ENCODE results near the gene CDC14A. TPM values are rescaled to one million over a fixed set of nuclear protein-coding genes. Genes with fewer than 3 reads are reported as not detected.
"Not testable (repeated sequence)": the region's sequence is repeated elsewhere in the genome, so short reads cannot be mapped to it uniquely, and the experiment has no call there.

Gene CDC14A
- polyA plus RNA-seq, 1 donor from 2014 or later, result 2.7 TPM

- H3K27me3 ChIP-seq (ENCODE audit: insufficient read depth, low read depth, low read length); H3K36me3 ChIP-seq (ENCODE audit: insufficient read depth, low read length); H3K4me2 ChIP-seq (ENCODE audit: low read length); H3K9ac ChIP-seq (ENCODE audit: low read length); H3K79me2 ChIP-seq (replicated peaks; ENCODE audit: insufficient read depth, low read length); H3K9me3 ChIP-seq (ENCODE audit: low read length); H2AFZ ChIP-seq (ENCODE audit: low read depth, low read length); H4K20me1 ChIP-seq (ENCODE audit: insufficient read depth); H3K4me3 ChIP-seq (ENCODE audit: low read length); H3K9me2 ChIP-seq (ENCODE audit: insufficient read depth, low read length); H3K27ac ChIP-seq (ENCODE audit: low read length); H3F3A ChIP-seq (ENCODE audit: insufficient read depth, low read length, poor library complexity, severe bottlenecking): not testable (repeated sequence)
Observed at GRCh38 chr1:100339735-100340134, 12.6 kb upstream of the CDC14A start.

DNA sequence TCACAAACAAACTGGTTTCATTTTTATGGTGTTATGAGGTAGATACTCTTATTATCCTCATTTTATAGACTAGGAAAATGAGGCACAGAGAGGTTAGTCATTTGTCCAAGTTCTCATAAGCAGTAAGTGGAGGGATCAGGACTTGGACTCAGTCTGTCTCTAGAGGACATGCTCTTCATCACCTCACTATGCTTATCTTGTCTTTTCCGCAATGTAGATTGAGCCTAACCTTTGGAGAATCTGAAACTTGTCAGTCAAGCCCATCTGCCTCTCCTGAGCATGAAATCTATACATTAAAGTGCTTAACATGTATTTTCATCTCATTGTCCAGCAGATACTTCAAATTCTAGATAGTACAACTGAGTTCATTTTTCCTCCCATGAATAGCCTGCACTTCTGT, 11.8 kb upstream of the CDC14A start:
- Histone ChIP-seq H3K9me2 (ENCODE audit: insufficient read depth, low read length) (no peaks in the 10 kb centered on the region), H3K79me2 (replicated peaks; ENCODE audit: insufficient read depth, low read length) (no peaks in the 10 kb centered on the region), H3F3A (ENCODE audit: insufficient read depth, low read length, poor library complexity, severe bottlenecking) (no peaks in the 10 kb centered on the region), H3K4me3 (ENCODE audit: low read length) (no peak overlapping the region), H3K36me3 (ENCODE audit: insufficient read depth, low read length) (no peaks in the 10 kb centered on the region), H3K27ac (ENCODE audit: low read length) (no peak overlapping the region), H2AFZ (ENCODE audit: low read depth, low read length) (no peak overlapping the region), H4K20me1 (ENCODE audit: insufficient read depth) (no peaks in the 10 kb centered on the region), H3K27me3 (ENCODE audit: insufficient read depth, low read depth, low read length) (no peaks in the 10 kb centered on the region), H3K9ac (ENCODE audit: low read length) (no peak overlapping the region), H3K4me2 (ENCODE audit: low read length) (no peak overlapping the region), H3K9me3 (ENCODE audit: low read length) (no peaks in the 10 kb centered on the region)
- TF ChIP-seq REST (IDR thresholded peaks at IDR 0.05; ENCODE audit: borderline replicate concordance) (no peak), POLR2AphosphoS5 (IDR thresholded peaks at IDR 0.05) (no peak), MXI1 (conservative IDR thresholded peaks at IDR 0.05; ENCODE audit: poor library complexity, severe bottlenecking) (no peak), SMC3 (conservative IDR thresholded peaks at IDR 0.05; ENCODE audit: poor library complexity) (no peak), RAD21 (conservative IDR thresholded peaks at IDR 0.05) (no peak), TAF1 (IDR thresholded peaks at IDR 0.05; ENCODE audit: low read depth) (no peak), EZH2 (IDR thresholded peaks at IDR 0.05; ENCODE audit: borderline replicate concordance, insufficient read depth, low read length, poor library complexity, severe bottlenecking) (no peak), EP300 (conservative IDR thresholded peaks at IDR 0.05; ENCODE audit: poor library complexity, severe bottlenecking) (no peak)
- TF ChIP-seq, protein P1, sequence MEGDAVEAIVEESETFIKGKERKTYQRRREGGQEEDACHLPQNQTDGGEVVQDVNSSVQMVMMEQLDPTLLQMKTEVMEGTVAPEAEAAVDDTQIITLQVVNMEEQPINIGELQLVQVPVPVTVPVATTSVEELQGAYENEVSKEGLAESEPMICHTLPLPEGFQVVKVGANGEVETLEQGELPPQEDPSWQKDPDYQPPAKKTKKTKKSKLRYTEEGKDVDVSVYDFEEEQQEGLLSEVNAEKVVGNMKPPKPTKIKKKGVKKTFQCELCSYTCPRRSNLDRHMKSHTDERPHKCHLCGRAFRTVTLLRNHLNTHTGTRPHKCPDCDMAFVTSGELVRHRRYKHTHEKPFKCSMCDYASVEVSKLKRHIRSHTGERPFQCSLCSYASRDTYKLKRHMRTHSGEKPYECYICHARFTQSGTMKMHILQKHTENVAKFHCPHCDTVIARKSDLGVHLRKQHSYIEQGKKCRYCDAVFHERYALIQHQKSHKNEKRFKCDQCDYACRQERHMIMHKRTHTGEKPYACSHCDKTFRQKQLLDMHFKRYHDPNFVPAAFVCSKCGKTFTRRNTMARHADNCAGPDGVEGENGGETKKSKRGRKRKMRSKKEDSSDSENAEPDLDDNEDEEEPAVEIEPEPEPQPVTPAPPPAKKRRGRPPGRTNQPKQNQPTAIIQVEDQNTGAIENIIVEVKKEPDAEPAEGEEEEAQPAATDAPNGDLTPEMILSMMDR (IDR thresholded peaks at IDR 0.05; ENCODE audit: poor library complexity, severe bottlenecking), result no peak

GRCh38 chr1:100342348-100342747, 10.0 kb upstream of the CDC14A start:
- Histone ChIP-seq H3K27ac (ENCODE audit: low read length) (no peak overlapping the region), H3K4me2 (ENCODE audit: low read length) (no peak overlapping the region), H3K9ac (ENCODE audit: low read length) (no peak overlapping the region), H3F3A (ENCODE audit: insufficient read depth, low read length, poor library complexity, severe bottlenecking) (no peaks in the 10 kb centered on the region), H4K20me1 (ENCODE audit: insufficient read depth) (no peaks in the 10 kb centered on the region), H3K79me2 (replicated peaks; ENCODE audit: insufficient read depth, low read length) (no peaks in the 10 kb centered on the region), H3K9me2 (ENCODE audit: insufficient read depth, low read length) (no peaks in the 10 kb centered on the region), H3K27me3 (ENCODE audit: insufficient read depth, low read depth, low read length) (no peaks in the 10 kb centered on the region), H3K4me3 (ENCODE audit: low read length) (no peak overlapping the region), H3K36me3 (ENCODE audit: insufficient read depth, low read length) (no peaks in the 10 kb centered on the region), H3K9me3 (ENCODE audit: low read length) (no peaks in the 10 kb centered on the region), H2AFZ (ENCODE audit: low read depth, low read length) (no peak overlapping the region)
- no peak for TF ChIP-seq EZH2 (IDR thresholded peaks at IDR 0.05; ENCODE audit: borderline replicate concordance, insufficient read depth, low read length, poor library complexity, severe bottlenecking)
- TF ChIP-seq TAF1 (IDR thresholded peaks at IDR 0.05; ENCODE audit: low read depth), result no peak
- no peak for TF ChIP-seq SMC3 (conservative IDR thresholded peaks at IDR 0.05; ENCODE audit: poor library complexity)
- TF ChIP-seq REST (IDR thresholded peaks at IDR 0.05; ENCODE audit: borderline replicate concordance), result no peak
- TF ChIP-seq MXI1 (conservative IDR thresholded peaks at IDR 0.05; ENCODE audit: poor library complexity, severe bottlenecking), result no peak
- no peak for TF ChIP-seq RAD21 (conservative IDR thresholded peaks at IDR 0.05)
- TF ChIP-seq POLR2AphosphoS5 (IDR thresholded peaks at IDR 0.05), result no peak
- no peak for TF ChIP-seq EP300 (conservative IDR thresholded peaks at IDR 0.05; ENCODE audit: poor library complexity, severe bottlenecking)
- TF ChIP-seq, protein P1 (IDR thresholded peaks at IDR 0.05; ENCODE audit: poor library complexity, severe bottlenecking), result no peak
